Hematopoietic multipotent progenitor cell (in vitro differentiated cells): ENCODE data around the gene SPNS1. TPM values are rescaled to one million over a fixed set of nuclear protein-coding genes. Genes with fewer than 3 reads are reported as not detected.
A peak's percentile ranks its signal among the peaks of the same experiment; 100 is the strongest.

Experiments
- DNase-seq, 3 donors: peaks; one replicate each; pipeline ENCODE4 v3.0.0-alpha.2; 2011 to 2015; ENCODE audit warnings: low read depth in 2 of 3, low spot score in 2 of 3
- total RNA-seq: library from RNA; depleted of rRNA; stranded (reverse); fragments of >200 nt; gene quantifications from one replicate; pipeline ENCODE4 v1.2.3, GENCODE V29; 2012

The SPNS1 gene
- total RNA-seq, 1 donor: 35.5 TPM

DNA sequence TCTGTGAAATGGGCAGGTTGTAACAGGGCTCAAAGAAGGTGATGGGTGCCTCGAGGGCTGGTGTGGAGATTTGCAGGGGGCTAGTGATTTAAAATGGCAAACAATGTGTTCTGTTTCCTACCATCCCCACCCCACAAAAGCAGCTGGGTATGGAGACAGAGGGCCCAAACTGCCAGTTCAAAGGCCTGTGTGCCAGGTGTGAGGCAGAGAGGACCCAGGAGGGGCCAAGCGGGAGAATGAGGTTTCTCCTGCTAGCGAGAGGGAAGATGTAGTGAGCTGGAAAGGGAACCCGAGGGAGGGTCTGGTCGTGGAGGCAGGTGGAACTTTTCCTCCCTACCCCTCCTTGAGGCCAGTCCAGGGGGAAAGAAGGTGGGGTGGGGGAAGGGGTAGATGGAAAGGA is 49.7 kb downstream of the SPNS1 start:
- DNase-seq: no peak

DNA sequence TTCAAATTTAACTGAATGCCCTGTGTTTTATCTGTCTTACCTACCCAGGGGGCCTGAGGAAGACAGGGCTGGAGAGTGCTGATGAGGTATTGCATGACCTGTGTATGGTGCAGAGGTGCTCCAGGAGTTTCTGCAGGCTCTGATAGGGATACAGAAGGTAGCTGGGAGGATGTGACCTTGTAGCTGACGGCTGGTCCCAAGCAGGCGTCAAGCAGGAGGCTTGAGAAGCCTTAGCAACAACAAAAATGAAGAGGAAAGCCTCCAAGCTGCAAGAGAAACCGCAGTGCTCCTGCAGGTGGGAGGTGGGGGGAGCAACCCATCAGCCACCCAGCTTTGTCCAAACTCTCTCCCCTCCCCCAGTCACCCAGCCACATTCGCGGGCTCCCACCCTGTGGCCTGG is 50.6 kb downstream of the SPNS1 start:
- no peak for DNase-seq

DNA sequence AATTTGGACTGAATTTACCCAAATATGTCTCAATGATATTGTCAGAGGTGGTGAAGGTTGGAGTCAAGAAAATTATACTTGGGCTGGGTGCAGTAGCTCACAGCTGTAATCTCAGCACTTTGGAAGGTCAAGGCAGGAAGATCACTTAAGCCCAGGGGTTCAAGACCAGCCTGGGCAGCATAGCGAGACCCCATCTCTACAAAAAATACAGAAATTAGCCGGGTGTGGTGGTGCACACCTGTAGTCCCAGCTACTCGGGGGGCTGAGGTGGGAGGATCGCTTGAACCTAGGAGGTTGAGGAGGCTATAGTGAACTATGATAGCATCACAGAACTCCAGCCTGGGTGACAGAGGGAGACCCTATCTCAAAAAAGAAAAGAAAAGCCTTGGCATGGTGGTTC is 51.2 kb downstream of the SPNS1 start:
- no peak for DNase-seq

DNA sequence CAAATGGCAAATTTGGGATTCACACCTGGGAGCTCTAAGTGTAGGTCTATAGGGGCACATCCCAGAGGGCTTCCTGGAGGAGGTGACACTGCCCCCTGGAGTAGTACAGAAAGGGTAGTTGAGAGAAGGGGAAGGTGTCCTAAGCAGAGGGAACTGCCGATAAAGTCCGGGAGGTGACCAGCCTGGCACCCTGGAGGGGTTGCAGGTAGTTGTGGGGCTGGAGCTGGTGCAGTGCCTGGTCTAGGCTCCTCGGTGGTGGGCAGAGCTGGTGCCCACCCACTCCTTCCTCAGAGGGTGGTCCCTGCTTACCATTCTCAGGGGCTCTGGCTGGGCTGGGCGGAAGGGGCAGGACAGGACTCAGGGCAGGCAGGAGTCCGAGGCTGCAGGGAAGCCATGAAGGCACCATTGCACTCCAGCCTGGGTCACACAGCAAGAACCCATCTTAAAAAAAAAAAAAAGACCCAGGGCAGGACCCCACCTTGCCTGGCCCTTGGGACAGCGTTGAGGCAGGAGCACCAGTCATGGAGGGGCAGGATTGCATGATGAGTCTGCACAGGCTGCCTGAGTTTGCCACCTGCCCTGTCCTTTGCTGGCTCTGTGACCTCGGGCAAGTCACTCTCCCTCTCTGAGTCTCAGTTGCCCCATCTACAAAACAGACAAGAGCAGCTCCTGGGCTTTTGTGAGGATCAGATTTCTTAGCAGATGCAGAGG is 54.0 kb downstream of the SPNS1 start:
- no peak for DNase-seq

- peak in 2 of 3 donors; percentile 66 to 70 for DNase-seq
Observed at GRCh38 chr16:29029168-29029994, 54.8 kb downstream of the SPNS1 start.

DNA sequence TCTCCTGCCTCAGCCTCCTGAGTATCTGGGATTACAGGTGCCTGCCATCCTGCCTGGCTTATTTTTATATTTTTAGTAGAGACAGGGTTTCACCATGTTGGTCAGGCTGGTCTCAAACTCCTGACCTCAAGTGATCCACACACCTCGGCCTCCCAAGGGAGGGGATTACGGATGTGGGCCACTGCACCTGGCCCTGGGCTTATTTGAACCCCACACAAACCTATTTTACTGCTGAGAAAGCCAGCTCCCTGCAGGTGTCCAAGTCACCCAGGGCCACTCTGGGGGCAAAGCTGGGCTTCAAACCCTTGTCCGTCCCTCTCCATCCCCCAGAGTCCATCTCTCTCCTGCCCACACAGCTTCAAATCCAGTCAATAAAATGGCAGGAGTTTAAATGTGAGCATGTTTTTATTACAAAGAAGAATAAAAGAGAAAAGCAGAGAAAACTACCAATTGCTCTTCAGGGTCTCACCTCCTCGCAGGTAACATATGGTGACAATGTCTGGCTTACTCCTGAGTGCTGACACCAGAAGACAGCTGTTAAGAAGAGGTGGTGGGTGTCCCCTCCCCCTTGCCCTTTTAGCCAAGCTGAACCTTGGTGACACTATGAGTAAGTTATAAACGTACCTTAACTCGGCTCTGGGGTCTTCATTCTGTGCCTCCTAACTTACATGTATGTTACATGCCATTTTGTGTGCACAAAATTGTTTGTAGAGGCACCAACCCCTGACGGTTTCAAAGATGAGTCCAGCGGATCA is 55.7 kb downstream of the SPNS1 start:
- DNase-seq: no peak

Other genes with a start within 250 kb of the SPNS1 start
- gene NPIPB9, start 223.0 kb upstream of the SPNS1 start, total RNA-seq: 0.54 TPM
- gene ATXN2L, start 151.8 kb upstream of the SPNS1 start, total RNA-seq: 98.0 TPM
- 162 TPM for gene TUFM, start 128.4 kb upstream of the SPNS1 start, total RNA-seq
- gene SH2B1, start 110.9 kb upstream of the SPNS1 start, total RNA-seq: 35.0 TPM
- gene ATP2A1, start 96.3 kb upstream of the SPNS1 start, total RNA-seq: 0.54 TPM
- gene RABEP2, start 49.5 kb upstream of the SPNS1 start, total RNA-seq: 51.7 TPM
- 1.6 TPM for gene CD19, start 42.8 kb upstream of the SPNS1 start, total RNA-seq
- gene NFATC2IP, start 23.8 kb upstream of the SPNS1 start, total RNA-seq: 30.2 TPM
- 3.0 TPM for gene LAT, start 10.3 kb downstream of the SPNS1 start, total RNA-seq